OCI-LY7 (cell line): ENCODE data around the gene EDN2. TPM values are rescaled to one million over a fixed set of nuclear protein-coding genes. Genes with fewer than 3 reads are reported as not detected.

Experiments used
- BruUV-seq: library from RNA; stranded (reverse); fragments of 400-500 nt; replicated peaks from 2 replicates; lab custom pipeline; 2021; lab: Mats Ljungman, UMichigan
- CTCF ChIA-PET: fragments of 300-600 bp; sonication (Branson Sonifier 250); formaldehyde crosslinking; loops from one replicate; lab custom pipeline; 2022; ENCODE audit warnings: antibody characterized with exemption; ENCODE audit not compliant: unreplicated experiment; lab: Charles Lee
- POLR2A ChIA-PET: fragments of 300-600 bp; sonication (Branson Sonifier 250); formaldehyde crosslinking; loops from one replicate; lab custom pipeline; 2022; ENCODE audit warnings: antibody characterized with exemption; lab: Charles Lee
- DNase-seq: peaks from one replicate; pipeline ENCODE4 v3.0.0-alpha.2; 2015; ENCODE audit warnings: low spot score
- H2AFZ ChIP-seq: fragments of 200-600 bp; sonication (generic), shearing (Covaris generic); 2 replicates; pipeline ENCODE4 v1.6.1; 2014; ENCODE audit warnings: mild to moderate bottlenecking, antibody characterized with exemption, low read length, moderate library complexity
- H3K27ac ChIP-seq: fragments of 200-600 bp; sonication (generic); 2 replicates; pipeline ENCODE4 v1.5.1; 2014; ENCODE audit warnings: mixed run types, low read depth, mild to moderate bottlenecking, moderate library complexity, low read length, inconsistent platforms; ENCODE audit not compliant: poor library complexity, severe bottlenecking
- H3K36me3 ChIP-seq: fragments of 200-600 bp; sonication (generic); 2 replicates; pipeline ENCODE4 v1.6.1; 2014; ENCODE audit warnings: mild to moderate bottlenecking, antibody characterized with exemption, low read length, moderate library complexity, mixed read lengths; ENCODE audit not compliant: insufficient read depth
- H3K4me1 ChIP-seq: fragments of 200-600 bp; sonication (generic); 2 replicates; pipeline ENCODE4 v1.5.1; 2014; ENCODE audit warnings: mild to moderate bottlenecking, low read length; ENCODE audit not compliant: insufficient read depth, poor library complexity, severe bottlenecking
- H3K4me2 ChIP-seq: fragments of 200-600 bp; sonication (generic); 2 replicates; pipeline ENCODE4 v1.6.1; 2014; ENCODE audit warnings: mild to moderate bottlenecking, low read length
- H3K4me3 ChIP-seq: fragments of 200-600 bp; sonication (generic); 2 replicates; pipeline ENCODE4 v1.5.1; 2014; ENCODE audit warnings: mild to moderate bottlenecking, low read depth, low read length; ENCODE audit not compliant: poor library complexity, severe bottlenecking
- H3K79me2 ChIP-seq: fragments of 200-600 bp; sonication (generic); 2 replicates; pipeline ENCODE4 v1.6.1; 2016; ENCODE audit warnings: low read depth, mild to moderate bottlenecking, low read length, moderate library complexity, mixed read lengths; ENCODE audit not compliant: insufficient read depth
- H3K9me2 ChIP-seq: fragments of 200-600 bp; sonication (generic); 2 replicates; pipeline ENCODE4 v1.6.1; 2016; ENCODE audit warnings: mild to moderate bottlenecking, low read length, mixed read lengths; ENCODE audit not compliant: insufficient read depth
- H3K9me3 ChIP-seq: fragments of 200-600 bp; sonication (generic); 2 replicates; pipeline ENCODE4 v1.6.1; 2014; ENCODE audit warnings: mild to moderate bottlenecking, mixed run types, low read length, mixed read lengths
- H4K20me1 ChIP-seq: fragments of 200-600 bp; sonication (generic); 2 replicates; pipeline ENCODE4 v1.6.1; 2014; ENCODE audit warnings: mild to moderate bottlenecking, antibody characterized with exemption, low read length, moderate library complexity, mixed read lengths; ENCODE audit not compliant: insufficient read depth
- EZH2phosphoT487 ChIP-seq: fragments of 200-600 bp; sonication (generic); IDR thresholded peaks from 2 replicates; pipeline ENCODE4 v1.6.1; 2018; ENCODE audit warnings: low read depth, borderline replicate concordance, mild to moderate bottlenecking, mixed run types, antibody characterized with exemption, low read length, moderate library complexity, mixed read lengths
- intact Hi-C: fragments of 100-400 bp; cut with micrococcal nuclease; formaldehyde crosslinking; loops from one replicate; pipeline ENCODE4 v1.10.0; 2022; ENCODE audit not compliant: unreplicated experiment
- total RNA-seq, 2 experiments: library from RNA; depleted of rRNA in 1 of 2; stranded (reverse); fragments of >200 nt in 1 of 2; shearing (Covaris generic) in 1 of 2; gene quantifications; 2 replicates each; pipeline ENCODE4 v1.2.3, GENCODE V29; 2014 to 2022
- TF ChIP-seq, protein P1 (sequence below): fragments of 200-600 bp; sonication (generic); conservative IDR thresholded peaks from 2 replicates; pipeline ENCODE4 v1.5.1; 2014; ENCODE audit warnings: mild to moderate bottlenecking, antibody characterized with exemption, low read length, moderate library complexity, mixed read lengths

The EDN2 gene
- total RNA-seq, 2 experiments from 2014 or later = not detected

DNA sequence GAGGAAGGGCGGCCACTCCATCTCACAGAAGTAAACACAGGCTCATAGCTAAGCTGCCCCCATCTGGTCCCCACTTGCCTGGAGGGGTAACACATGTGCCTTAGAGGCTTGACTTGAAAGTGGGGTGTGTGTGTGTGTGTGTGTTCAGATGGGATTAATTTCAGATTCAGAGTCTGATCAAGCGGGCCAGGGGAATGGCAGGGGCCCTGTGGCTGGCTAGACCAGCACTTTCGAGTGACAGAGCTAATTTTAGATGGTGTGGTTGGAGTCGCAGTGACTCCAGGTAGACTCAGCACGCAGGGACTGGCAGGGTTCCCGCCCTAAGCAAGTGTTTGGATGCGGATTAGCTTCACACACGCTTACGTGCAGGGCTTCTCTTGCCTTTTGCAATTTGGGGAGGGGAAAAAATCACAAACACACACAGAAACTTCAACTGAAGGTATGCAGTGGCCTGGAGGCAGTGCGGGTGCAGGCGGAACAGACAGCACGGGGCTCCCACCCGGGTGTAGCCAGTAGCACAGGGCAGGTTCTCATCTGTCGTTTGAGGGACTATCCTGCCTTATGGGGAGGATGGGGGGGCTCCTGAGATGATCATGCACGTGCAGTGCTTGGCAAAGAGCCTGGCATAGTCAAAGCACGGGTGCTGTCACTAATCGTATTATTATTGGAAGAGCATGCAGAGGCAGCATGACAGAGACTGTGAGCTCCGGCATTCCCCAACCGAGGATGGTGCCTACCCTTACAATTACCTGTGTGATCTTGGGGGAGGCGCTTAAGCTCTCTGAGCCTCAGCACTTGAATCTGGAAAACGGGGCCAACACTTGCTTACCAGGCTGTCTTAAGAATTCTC lies 1.3 kb downstream of the EDN2 start:
- intact Hi-C loops = no loop called here
- ChIA-PET CTCF (no interaction called here), POLR2A (no interaction called here)
- Histone ChIP-seq H3K9me2 (no peaks in the 10 kb centered on the region), H2AFZ (no peak overlapping the region), H3K27ac (no peak overlapping the region), H4K20me1 (no peaks in the 10 kb centered on the region), H3K79me2 (no peaks in the 10 kb centered on the region), H3K36me3 (no peaks in the 10 kb centered on the region), H3K9me3 (no peaks in the 10 kb centered on the region), H3K4me2 (no peak overlapping the region), H3K4me1 (no peaks in the 10 kb centered on the region), H3K4me3 (no peak overlapping the region)
- no TSS peak for BruUV-seq
- TF ChIP-seq, protein P1, sequence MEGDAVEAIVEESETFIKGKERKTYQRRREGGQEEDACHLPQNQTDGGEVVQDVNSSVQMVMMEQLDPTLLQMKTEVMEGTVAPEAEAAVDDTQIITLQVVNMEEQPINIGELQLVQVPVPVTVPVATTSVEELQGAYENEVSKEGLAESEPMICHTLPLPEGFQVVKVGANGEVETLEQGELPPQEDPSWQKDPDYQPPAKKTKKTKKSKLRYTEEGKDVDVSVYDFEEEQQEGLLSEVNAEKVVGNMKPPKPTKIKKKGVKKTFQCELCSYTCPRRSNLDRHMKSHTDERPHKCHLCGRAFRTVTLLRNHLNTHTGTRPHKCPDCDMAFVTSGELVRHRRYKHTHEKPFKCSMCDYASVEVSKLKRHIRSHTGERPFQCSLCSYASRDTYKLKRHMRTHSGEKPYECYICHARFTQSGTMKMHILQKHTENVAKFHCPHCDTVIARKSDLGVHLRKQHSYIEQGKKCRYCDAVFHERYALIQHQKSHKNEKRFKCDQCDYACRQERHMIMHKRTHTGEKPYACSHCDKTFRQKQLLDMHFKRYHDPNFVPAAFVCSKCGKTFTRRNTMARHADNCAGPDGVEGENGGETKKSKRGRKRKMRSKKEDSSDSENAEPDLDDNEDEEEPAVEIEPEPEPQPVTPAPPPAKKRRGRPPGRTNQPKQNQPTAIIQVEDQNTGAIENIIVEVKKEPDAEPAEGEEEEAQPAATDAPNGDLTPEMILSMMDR = no peak
- no peak for TF ChIP-seq EZH2phosphoT487
- no peak for DNase-seq

DNA sequence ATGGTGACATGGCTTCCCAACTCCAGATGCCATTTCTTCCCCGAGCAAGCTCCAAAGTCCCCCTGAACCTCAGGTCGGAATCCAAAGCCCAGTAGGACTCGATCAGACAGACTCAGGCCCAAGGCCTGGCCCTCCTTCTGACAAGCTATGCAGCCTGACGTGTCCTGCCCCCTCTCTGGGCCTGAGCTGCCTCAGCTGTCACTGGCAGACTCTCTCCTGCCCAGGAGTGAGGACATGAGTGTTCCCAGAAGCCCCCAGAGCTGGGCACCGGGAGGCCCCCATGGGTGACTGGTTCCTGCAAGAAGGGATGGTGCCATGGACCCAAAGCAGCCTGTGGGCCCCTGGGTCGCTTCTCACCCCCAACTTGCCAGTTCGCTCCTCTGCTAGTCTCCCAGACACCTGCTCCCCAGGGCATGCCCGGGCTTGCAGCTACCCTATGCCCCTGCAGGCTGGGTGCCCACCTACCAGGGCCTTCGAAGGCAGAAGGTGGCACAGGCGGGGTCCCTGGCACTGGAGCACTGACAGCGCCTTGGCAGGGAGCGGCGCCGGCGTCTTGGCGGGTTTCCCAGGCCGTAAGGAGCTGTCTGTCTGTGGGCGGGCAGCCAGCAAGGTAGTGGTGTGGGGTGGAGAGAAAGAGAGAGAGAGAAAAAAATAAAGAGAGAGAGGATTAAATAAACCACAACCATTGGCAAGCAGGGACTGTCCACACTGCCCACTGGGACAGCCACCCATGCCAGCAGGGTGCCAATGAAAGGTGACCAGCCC lies 2.3 kb downstream of the EDN2 start:
- BruUV-seq = no TSS peak
- DNase-seq = no peak
- Histone ChIP-seq H3K9me2 (no peaks in the 10 kb centered on the region), H3K79me2 (no peaks in the 10 kb centered on the region), H3K4me1 (no peaks in the 10 kb centered on the region), H3K9me3 (no peaks in the 10 kb centered on the region), H3K36me3 (no peaks in the 10 kb centered on the region), H4K20me1 (no peaks in the 10 kb centered on the region), H3K27ac (no peak overlapping the region), H2AFZ (no peak overlapping the region), H3K4me3 (no peak overlapping the region), H3K4me2 (no peak overlapping the region)
- ChIA-PET POLR2A (no interaction called here), CTCF (no interaction called here)
- no peak for TF ChIP-seq EZH2phosphoT487
- TF ChIP-seq, protein P1 = no peak
- intact Hi-C loops = no loop called here
